Stimulated activated CD8-positive, alpha-beta memory T cell treated with anti-CD3 and anti-CD28 coated beads, Interleukin-15, amount 100 ng/mL, for 24 hours (primary cell): Measurements from ENCODE around the gene PXN.

ENCODE experiments used
- DNase-seq: peaks from one replicate; pipeline ENCODE4 v3.0.0-alpha.2; 2020; ENCODE audit warnings: low read depth

Gene PXN

DNA sequence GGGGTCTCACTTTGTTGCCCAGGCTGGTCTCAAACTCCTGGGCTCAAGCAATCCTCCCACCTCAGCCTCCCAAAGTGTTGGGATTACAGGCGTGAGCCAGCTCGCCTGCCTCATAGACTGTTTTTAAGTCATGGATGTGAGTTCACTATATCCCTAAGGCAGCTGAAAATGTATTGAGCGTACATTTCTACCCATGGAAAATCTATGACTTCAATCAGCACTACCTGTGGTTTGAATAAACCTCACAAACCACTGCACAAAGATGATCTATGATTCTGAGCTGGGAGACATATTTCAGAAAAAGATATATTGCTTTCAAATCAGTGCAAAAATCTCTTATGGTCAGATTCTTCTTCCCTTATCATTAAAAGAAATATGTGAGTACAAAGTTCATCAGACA is 93.5 kb downstream of the PXN start:
- DNase-seq: no peak

GRCh38 chr12:120170631-120171030 is 94.9 kb downstream of the PXN start:
- no peak for DNase-seq

DNA sequence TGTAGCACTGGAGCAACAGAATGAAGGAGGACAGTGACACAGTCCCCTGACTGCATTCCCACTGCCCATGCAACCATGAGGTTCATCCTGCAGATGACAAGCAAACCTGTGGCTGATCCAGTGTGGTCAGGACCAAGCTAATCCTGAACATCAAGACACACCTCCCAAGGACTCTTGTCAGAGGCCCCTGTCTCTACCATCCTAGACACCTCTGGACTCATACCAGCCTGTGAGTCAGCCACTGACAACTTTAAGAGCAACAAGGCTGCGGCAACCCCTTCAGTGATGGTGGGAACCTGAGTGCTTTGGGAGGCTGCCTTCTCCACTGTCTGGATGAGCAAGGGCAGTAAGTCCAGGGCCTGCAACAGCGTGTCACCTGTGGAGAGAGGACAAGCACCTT is 95.6 kb downstream of the PXN start:
- no peak for DNase-seq

GRCh38 chr12:120168337-120168736 is 97.2 kb downstream of the PXN start:
- no peak for DNase-seq

GRCh38 chr12:120167529-120168095 is 97.9 kb downstream of the PXN start:
- DNase-seq: no peak

GRCh38 chr12:120164293-120164692 is 101.2 kb downstream of the PXN start:
- no peak for DNase-seq

DNA sequence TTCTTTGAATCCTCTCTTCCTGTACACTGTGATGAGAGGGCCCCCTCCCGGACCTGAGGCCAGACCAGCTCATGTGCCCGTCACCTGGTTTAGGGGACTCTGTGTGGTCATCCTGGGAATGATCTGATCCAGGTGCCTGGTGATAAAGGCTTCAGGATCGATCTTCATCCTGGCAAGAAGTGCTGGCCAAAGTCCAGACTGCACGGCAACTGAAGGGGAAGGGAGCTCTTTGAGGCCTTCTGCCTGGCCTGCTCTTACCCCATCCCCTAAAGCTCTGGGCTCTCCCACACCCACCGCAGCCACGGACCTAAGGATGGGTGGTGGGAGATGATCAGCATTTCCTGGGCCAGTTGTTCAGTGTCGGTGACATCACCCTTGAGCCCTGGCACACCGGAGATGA is 102.8 kb downstream of the PXN start:
- DNase-seq: no peak

- DNase-seq: no peak
Measured at GRCh38 chr12:120161852-120162251, 103.7 kb downstream of the PXN start.
